ENCODE data around the gene ZBP1. TPM values are rescaled to one million over a fixed set of nuclear protein-coding genes. Genes with fewer than 3 reads are reported as not detected.

ZBP1 gene
- total RNA-seq, 1 donor from 2014 or later = 17.8 TPM

- Mint-ChIP-seq H3K4me3 (no peak overlapping the region), H3K27me3 (no peaks in the 10 kb centered on the region), H3K27ac (no peak overlapping the region), H3K9me3 (peaks cover 12% of the 10 kb centered on the region), H3K4me1 (peaks cover 5% of the 10 kb centered on the region), H3K36me3 (ENCODE audit: low read depth) (peaks cover 43% of the 10 kb centered on the region)
- intact Hi-C loops (cut with micrococcal nuclease) = loop anchor here (5.0 kb wide), 1 partner anchor 348 kb away; no protein-coding TSS in a partner anchor
- ATAC-seq (ENCODE audit: low read depth) = no peak
- ChIA-PET CTCF (interaction anchor here (1.1 to 1.6 kb wide), 2 partner anchors 27 to 531 kb away, joined by 3 to 4 read pairs; no protein-coding TSS in a partner anchor), POLR2A (interaction anchor here (0.6 to 1.7 kb wide), 2 partner anchors 20 to 93 kb away, joined by 3 to 5 read pairs; no protein-coding TSS in a partner anchor)
- no peak for TF ChIP-seq CTCF (IDR thresholded peaks at IDR 0.05)
- no peak for DNase-seq
Observed at GRCh38 chr20:57649617-57650015, 29.4 kb upstream of the ZBP1 start.

- no peak overlapping the region for H3K4me3 Mint-ChIP-seq
- ChIA-PET CTCF (interaction anchor here (1.6 kb wide), 1 partner anchor 26 kb away, joined by 3 read pairs; no protein-coding TSS in a partner anchor), POLR2A (interaction anchor here (0.6 to 1.7 kb wide), 3 partner anchors 18 to 93 kb away, joined by 3 to 5 read pairs (median 3); no protein-coding TSS in a partner anchor)
- H3K4me1 Mint-ChIP-seq = no peaks in the 10 kb centered on the region
- H3K36me3 Mint-ChIP-seq (ENCODE audit: low read depth) = peaks cover 41% of the 10 kb centered on the region
- DNase-seq = no peak
- no peaks in the 10 kb centered on the region for H3K27me3 Mint-ChIP-seq
- no peak for TF ChIP-seq CTCF (IDR thresholded peaks at IDR 0.05)
- no peak overlapping the region for H3K27ac Mint-ChIP-seq
- intact Hi-C loops (cut with micrococcal nuclease) = no loop called here
- H3K9me3 Mint-ChIP-seq = peaks cover 16% of the 10 kb centered on the region
- no peak for ATAC-seq (ENCODE audit: low read depth)
Observed at GRCh38 chr20:57648878-57649616, 28.8 kb upstream of the ZBP1 start.

- Mint-ChIP-seq H3K9me3 (peaks cover 18% of the 10 kb centered on the region), H3K4me3 (no peak overlapping the region), H3K4me1 (no peaks in the 10 kb centered on the region), H3K27me3 (no peaks in the 10 kb centered on the region), H3K27ac (no peak overlapping the region), H3K36me3 (ENCODE audit: low read depth) (peaks cover 34% of the 10 kb centered on the region)
- ATAC-seq (ENCODE audit: low read depth) (no peak), DNase-seq (no peak)
- CTCF ChIA-PET = no interaction called here
- POLR2A ChIA-PET = interaction anchor here (0.6 kb wide), 1 partner anchor 19 kb away, joined by 3 read pairs; no protein-coding TSS in a partner anchor
- intact Hi-C loops (cut with micrococcal nuclease) = no loop called here
- no peak for TF ChIP-seq CTCF (IDR thresholded peaks at IDR 0.05)
Observed at GRCh38 chr20:57647933-57648785, 27.9 kb upstream of the ZBP1 start.

- H3K4me3 Mint-ChIP-seq = no peak overlapping the region
- H3K4me1 Mint-ChIP-seq = no peaks in the 10 kb centered on the region
- H3K27ac Mint-ChIP-seq = peak overlapping the region; percentile 24
- POLR2A ChIA-PET = no interaction called here
- intact Hi-C loops (cut with micrococcal nuclease) = no loop called here
- no peak for TF ChIP-seq CTCF (IDR thresholded peaks at IDR 0.05)
- CTCF ChIA-PET = no interaction called here
- no peaks in the 10 kb centered on the region for H3K27me3 Mint-ChIP-seq
- H3K9me3 Mint-ChIP-seq = peaks cover 18% of the 10 kb centered on the region
- no peak for ATAC-seq (ENCODE audit: low read depth)
- no peak for DNase-seq
- H3K36me3 Mint-ChIP-seq (ENCODE audit: low read depth) = peaks cover 31% of the 10 kb centered on the region
Observed at GRCh38 chr20:57647006-57647932, 27.0 kb upstream of the ZBP1 start.

Data from activated B cell treated with CpG ODN at 0.5 μM for 24 hours (primary cell).